AG09309 (cell line): Measurements from ENCODE around the gene STAT2.
A peak's percentile ranks its signal among the peaks of the same experiment; 100 is the strongest.

ENCODE experiments used
- DNase-seq: peaks from one replicate; pipeline ENCODE4 v3.0.0-alpha.2; 2010; ENCODE audit warnings: low read depth
- H3K4me3 ChIP-seq: 2 replicates; pipeline ENCODE4 v1.5.1; 2011; ENCODE audit warnings: mild to moderate bottlenecking, low read depth, low read length, moderate library complexity; ENCODE audit not compliant: control insufficient read depth
- CTCF ChIP-seq: IDR thresholded peaks from 2 replicates; pipeline ENCODE4 v1.5.1; 2011; ENCODE audit warnings: mild to moderate bottlenecking, low read depth, low read length, inconsistent platforms; ENCODE audit not compliant: insufficient read depth, control insufficient read depth; ENCODE audit errors: missing control alignments

STAT2 gene

DNA sequence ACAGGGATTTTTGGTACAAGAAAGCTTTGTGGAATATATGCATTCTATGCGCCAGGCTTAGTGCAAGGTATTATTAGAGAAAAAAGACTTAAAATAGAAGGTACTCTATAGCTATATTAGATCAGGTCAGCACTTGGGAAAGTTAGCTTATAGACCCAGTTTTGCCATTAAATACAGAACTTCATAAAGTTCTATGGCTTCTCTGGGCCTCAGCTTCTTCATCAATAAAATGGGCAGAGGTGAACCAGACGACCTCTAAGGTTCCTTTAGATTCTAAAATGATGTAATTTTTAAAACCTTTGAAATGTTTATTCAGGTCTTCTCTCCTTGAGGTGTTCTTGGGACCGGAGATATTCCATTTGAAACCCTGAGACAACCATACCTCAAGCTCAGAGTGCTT, 51.2 kb downstream of the STAT2 start:
- TF ChIP-seq CTCF, result no peak
- DNase-seq, result no peak
- H3K4me3 ChIP-seq, result no peak overlapping the region

DNA sequence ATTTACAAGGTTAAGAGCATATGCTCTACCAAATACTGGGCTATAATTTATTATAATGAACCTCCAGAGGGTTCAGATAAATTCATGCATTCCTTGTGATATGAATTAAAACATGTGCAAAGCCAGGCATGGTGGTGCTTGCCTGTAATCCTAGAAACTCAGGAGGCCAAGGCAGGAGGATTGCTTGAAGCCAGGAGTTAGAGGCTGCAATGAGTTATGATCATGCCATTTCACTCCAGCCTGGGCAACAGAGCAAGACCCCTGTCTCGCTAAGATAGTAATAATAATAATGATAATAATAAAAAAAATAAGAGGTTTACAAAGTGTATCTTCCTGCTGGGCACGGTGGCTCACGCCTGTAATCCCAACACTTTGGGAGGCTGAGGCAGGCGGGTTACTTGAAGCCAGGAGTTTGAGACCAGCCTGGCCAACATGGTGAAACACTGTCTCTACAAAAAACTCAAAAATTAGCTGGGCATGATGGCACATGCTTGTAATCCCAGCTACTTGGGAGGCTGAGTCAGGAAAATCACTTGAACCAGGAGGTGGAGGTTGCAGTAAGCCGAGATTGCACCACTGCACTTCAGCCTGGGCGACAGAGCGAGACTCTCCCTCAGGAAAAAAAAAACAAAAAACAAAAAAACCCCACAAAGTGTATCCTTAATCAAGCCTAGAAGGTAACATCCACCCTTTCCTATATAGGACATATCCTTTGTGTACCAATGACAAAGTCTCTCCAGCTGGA, 52.5 kb downstream of the STAT2 start:
- no peak for TF ChIP-seq CTCF
- no peak for DNase-seq
- no peak overlapping the region for H3K4me3 ChIP-seq

GRCh38 chr12:56304872-56305590, 54.9 kb downstream of the STAT2 start:
- H3K4me3 ChIP-seq, result no peak overlapping the region
- no peak for DNase-seq
- TF ChIP-seq CTCF, result no peak

GRCh38 chr12:56304276-56304675, 55.6 kb downstream of the STAT2 start:
- DNase-seq, result no peak
- H3K4me3 ChIP-seq, result no peak overlapping the region
- no peak for TF ChIP-seq CTCF

DNA sequence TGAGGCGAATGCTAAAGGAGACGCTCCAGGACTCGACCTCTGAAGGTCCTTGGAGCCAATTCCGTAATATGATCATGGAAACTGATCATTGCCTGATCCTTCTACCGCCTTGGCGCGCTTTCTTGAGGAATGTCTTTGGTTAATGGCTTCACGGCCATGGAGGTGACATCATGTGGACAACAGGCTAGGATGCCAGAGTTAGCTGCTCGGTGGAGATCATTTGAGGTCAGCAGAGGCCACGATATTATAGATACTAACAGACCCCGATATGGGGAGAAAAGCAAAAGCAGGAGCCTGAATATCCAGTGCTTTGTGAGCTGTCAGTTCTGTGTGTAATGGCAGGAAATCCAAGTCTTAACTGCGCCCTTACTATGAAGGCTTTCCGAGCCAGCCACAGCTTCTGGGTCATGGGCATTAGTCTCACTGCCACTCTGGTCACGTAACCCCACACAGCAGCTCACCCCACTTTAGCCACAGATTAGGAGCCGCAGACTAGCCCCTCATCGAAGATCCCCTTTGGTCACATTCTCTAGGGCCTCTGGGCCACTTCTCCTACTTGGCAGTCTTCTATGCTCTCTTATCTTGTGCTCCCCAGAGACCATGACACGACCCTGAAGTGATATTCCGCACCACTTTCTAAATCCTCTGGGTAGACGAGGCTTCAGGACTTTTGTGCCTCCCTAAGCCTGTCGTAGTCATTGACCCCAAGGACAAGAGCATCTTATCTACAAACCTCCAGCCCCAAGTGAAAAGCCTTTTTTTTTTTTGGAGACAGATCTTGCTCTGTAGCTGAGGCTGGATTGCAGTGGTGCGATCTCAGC, 59.1 kb downstream of the STAT2 start:
- H3K4me3 ChIP-seq, result peak overlapping the region; percentile 93
- DNase-seq, result no peak
- TF ChIP-seq CTCF, result no peak

DNA sequence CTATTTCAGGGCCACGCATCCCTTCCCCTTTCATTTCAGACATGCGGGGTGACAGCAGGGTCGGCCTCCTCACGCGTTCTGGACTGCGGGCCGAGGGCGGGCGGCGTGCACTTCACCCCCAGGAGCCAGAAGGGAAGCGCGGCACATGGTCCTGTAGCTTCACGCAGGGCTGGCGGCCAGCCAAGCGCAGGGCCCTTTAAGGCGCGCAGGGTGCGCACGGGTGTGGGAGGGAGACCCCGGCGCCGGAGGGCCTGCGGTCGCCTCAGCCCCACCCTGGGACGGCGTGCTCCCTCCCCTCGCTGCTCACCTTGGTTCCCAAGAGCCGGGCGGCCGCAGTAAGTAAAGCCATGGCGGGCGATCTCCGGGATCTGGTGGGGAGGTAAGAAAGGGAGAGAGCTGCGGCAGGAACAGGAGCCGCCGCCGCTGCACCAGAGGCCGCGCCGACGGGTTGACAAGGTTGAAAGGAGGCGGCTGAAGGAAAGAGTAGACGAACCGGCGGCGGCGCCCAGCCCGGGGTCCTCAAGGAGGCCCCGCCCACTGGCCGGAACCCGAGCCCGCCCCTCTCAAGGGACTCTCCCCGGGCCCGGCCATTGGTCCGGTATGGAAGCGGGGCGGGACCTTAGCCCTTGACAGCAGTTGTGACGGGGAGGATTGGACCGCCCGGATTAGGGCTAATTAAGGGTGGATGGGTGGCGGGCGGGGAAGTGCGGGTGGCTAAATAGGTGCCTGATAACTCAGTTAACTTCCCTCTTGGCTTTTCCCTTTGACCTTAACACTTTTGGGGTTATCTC, 59.9 kb downstream of the STAT2 start, which contains the start of gene CS:
CS (minus strand) TSS at position 478 of the 791 bp plus-strand sequence; CDS start at position 349, 129 bp downstream.
- H3K4me3 ChIP-seq, result peak within 1 kb of the TSS; percentile 93
- no peak for TF ChIP-seq CTCF
- peak; percentile 87 for DNase-seq
